Liver (tissue), 3 donors: Measurements from ENCODE around the gene CPED1.

Experiments used
- ATF3 ChIP-seq: IDR thresholded peaks from 2 replicates; pipeline ENCODE4 v1.6.1; 2016; ENCODE audit warnings: antibody characterized with exemption
- CTCF ChIP-seq: fragments of 150-350 bp; IDR thresholded peaks from 2 replicates; pipeline ENCODE4 v1.5.1; 2017; ENCODE audit warnings: improper control_type of control experiment, low read depth, low read length; ENCODE audit not compliant: missing input control
- EGR1 ChIP-seq, 2 donors: IDR thresholded peaks; 2 replicates each; pipeline ENCODE4 v1.6.1; 2016 to 2018; ENCODE audit warnings: antibody characterized with exemption in 2 of 2, low read depth in 2 of 2
- GABPA ChIP-seq, 2 donors: IDR thresholded peaks in 1 of 2; conservative IDR thresholded peaks in 1 of 2; 2 replicates each; pipeline ENCODE4 v1.6.1; 2016; ENCODE audit warnings: antibody characterized with exemption in 2 of 2, mild to moderate bottlenecking in 1 of 2, moderate library complexity in 1 of 2
- JUND ChIP-seq, 2 donors: IDR thresholded peaks; 2 replicates each; pipeline ENCODE4 v1.6.1; 2016; ENCODE audit warnings: antibody characterized with exemption in 2 of 2
- MAX ChIP-seq: IDR thresholded peaks from 2 replicates; pipeline ENCODE4 v1.6.1; 2016; ENCODE audit warnings: antibody characterized with exemption
- RAD21 ChIP-seq, 2 donors: IDR thresholded peaks; 2 replicates each; pipeline ENCODE4 v1.6.1; 2016; ENCODE audit warnings: antibody characterized with exemption in 2 of 2, mild to moderate bottlenecking in 2 of 2
- REST ChIP-seq: IDR thresholded peaks from 2 replicates; pipeline ENCODE4 v1.6.1; 2016; ENCODE audit warnings: antibody characterized with exemption, mild to moderate bottlenecking
- RXRA ChIP-seq, 2 donors: IDR thresholded peaks; 2 replicates each; pipeline ENCODE4 v1.6.1; 2017 to 2018; ENCODE audit warnings: antibody characterized with exemption in 2 of 2, mild to moderate bottlenecking in 1 of 2
- TAF1 ChIP-seq: conservative IDR thresholded peaks from 2 replicates; pipeline ENCODE4 v1.6.1; 2016; ENCODE audit warnings: antibody characterized with exemption, mild to moderate bottlenecking
- donor health status: healthy.
- donor health status: healthy.

GRCh38 chr7:121151774-121152221 is 163.3 kb downstream of the CPED1 start:
- TF ChIP-seq RAD21 (IDR thresholded peaks at IDR 0.05) (no peak), CTCF (no peak), MAX (no peak), REST (no peak), ATF3 (no peak), RXRA (IDR thresholded peaks at IDR 0.05) (no peak), JUND (IDR thresholded peaks at IDR 0.05) (no peak), EGR1 (IDR thresholded peaks at IDR 0.05; ENCODE audit: low read depth in 2 of 2) (no peak), GABPA (IDR thresholded peaks at IDR 0.05 in 1 of 2, conservative IDR thresholded peaks at IDR 0.05 in 1 of 2) (no peak), TAF1 (no peak)
